NCI-H774 (cell line): ENCODE results near the gene COPS9.

Source experiments
- DNase-seq: peaks from one replicate; lab custom pipeline; 2025; lab: John Stamatoyannopoulos, UW

Gene COPS9

DNA sequence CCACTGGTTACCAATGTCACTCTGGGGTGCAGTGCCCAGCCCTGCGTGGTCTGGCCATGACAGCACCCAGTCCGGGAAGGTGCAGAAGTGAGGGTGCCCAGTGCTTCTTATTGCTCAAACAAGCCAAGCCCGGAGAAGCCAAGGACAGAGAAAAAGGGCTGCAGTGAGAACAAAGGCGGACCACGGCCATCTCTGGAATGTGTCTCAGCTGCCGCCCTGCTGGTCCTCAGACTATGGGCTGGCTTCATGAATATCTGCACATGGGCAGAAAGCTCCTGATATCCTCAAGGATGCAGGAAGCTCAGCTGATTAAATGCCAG lies 28.7 kb downstream of the COPS9 start:
- DNase-seq: no peak

DNA sequence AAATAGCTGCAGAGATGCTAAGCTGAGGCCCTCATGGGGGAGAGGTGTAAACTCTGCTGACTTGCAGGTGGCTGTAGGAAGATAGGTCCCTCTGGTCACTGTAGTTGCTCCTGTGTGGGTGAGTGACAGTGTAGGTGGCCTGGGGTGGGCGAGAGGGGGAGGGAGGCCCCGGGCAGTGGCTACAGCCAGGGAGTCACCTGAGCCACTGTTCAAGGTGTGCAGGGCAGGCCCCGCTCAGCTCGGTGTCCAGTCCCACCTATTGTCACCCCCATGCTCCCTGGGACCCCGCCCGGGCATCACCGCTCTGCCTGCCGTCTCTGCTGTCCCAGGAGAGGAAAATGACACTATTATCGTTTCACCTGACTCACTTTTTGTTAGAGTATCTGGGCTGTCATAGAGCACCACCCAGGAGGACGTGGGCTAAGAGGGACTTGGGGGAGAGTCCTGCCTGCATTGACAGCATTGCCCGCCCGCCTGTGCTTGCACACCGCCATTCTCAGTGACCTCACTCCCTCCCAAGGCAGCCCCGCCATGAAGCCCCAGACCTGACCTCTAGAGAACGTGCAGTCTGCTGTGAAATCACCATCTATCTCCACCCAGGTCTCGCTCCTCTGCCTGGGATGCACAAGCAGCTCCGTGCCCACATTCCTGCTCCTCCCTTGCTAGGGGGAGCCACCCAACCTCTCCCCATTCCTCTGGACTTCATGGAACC lies 29.2 kb downstream of the COPS9 start:
- DNase-seq: no peak

DNA sequence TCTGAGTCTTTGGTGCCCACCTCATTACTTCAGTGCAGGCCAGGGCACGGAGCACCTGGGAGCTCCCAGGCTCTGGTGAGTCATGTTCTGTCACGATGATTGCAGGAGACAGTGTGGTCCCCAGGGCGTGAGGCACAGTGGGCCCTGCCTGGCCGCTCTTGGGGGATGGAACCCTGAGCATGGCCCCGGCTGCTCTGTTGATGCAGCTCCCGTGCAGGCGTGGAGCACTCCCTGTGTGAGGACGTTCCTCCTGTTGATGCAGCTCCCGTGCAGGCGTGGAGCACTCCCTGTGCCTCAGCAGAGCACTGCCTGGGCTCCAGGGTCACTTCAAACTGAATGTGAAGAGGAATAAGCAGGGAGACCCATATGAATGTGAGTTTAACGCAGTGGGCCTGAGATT lies 30.1 kb downstream of the COPS9 start:
- DNase-seq: no peak

DNA sequence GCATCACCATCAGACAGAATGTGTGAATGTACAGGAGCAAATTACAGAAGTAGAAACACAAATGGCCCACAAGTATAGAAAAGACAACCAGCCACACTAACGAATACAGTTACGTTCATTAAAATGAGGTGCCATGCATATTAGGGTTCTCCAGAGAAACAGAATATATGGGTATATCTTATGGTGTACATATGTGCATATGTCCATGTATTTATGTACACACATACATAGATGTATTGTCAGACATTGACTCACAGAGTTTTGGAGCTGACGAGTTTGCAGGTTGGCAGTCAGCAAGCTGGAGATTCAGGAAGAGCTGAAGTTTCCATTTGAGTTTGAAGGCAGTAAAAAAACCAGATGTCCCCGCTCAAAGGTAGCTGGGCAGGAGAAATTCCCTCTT lies 33.0 kb downstream of the COPS9 start:
- DNase-seq: no peak

DNA sequence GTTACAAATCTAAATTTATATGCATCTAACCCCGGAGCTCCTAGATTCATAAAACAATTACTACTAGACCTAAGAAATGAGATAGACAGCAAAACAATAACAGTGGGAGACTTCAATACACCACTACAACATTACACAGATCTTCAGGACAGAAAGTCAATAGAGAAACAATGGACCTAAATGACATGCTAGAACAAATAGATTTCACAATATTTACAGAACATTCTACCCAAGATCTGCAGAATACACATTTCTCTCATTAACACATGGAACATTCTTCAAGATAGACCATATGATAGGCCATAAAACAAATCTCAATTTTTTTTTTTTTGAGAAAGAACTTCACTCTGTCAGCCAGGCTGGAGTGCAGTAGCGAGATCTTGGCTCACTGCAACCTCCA lies 37.8 kb downstream of the COPS9 start:
- DNase-seq: no peak

DNA sequence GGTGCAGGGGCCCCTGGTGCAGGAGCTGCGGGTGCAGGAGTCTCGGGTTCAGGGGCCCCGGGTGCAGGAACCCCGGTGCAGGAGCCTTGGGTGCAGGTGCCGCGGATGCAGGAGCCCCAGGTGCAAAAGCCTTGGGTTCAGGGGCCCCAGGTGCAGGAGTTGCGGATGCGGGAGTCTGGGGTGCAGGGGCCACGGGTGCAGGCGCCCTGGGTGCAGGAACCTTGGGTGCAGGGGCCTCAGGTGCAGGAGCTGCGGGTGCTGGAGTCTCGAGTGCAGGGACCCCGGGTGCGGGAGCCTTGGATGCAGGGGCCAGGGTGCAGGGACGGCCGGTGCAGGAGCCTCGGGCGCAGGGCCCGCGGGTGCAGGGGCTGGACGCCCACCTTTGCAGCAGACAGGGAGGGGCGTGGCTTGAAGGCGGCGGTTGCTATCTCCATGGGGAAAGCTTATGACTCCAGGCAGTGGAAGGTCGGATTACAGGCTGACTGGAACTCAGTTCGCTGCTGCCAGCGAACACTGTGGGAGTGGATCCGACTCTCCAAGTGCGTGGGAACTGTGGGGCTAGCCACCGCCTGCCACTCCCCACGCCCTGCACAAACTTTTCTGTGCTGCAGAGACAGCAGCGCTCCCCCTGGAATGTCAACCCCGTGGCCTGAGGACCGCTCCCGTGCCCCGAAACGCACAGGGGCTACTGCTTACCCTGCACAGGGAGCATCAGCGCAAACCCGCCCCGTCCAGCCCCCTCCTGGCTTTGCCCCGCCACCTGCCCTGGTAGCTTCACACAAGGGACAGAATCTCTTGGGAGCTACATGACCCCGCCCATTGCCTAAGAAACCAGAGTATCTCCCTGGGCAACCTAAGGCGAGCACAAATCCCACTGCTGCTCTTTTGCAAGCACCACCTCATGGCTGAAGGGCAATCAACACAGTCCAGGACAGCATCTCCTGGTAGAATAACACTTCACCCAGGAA lies 40.3 kb downstream of the COPS9 start:
- DNase-seq: no peak

DNA sequence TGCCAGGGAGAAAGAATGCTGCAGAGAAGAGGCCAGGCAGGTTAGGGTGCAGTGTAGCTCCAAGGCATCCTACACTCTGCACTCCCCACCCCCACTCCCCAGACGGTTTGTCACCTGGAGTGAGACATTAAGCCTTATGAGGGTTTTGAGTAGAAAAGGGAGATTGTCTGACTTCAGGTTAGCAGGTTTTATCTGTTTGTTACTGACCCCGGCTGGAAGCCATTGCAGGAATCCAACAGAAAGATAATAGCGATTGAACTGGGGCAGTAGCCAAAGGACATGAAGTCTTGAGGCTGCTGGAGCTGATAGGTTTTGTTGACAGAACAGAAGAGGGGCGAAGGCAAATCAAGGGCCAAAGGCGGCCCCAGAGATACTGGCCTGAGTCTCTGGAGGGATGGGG lies 46.8 kb downstream of the COPS9 start:
- no peak for DNase-seq

DNA sequence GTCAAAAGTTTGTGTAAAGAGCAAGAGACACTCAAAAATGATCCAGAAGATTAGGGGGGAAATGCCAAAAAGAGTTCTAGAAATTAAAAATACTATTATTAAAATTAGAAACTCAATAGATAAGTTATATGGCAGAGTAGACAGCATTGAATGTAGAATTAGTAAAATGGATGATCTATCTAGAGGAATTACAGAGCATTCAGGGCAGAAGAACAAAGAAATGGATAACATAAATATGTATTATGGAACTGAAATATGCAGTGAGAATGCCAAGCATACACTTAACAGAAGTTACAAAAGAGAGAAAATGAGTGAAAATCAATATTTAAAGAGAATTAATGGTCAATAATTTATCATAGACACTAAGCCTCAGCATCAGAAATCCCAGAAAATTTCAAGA lies 49.5 kb downstream of the COPS9 start:
- DNase-seq: no peak
